Loucy (cell line): ENCODE measurements around the gene ATXN7L1.

Source experiments
- CTCF ChIP-seq: fragments of 200-600 bp; sonication (generic); conservative IDR thresholded peaks from 2 replicates; pipeline ENCODE4 v1.5.1; 2014; ENCODE audit warnings: mild to moderate bottlenecking, antibody characterized with exemption, low read length
- EZH2phosphoT487 ChIP-seq: fragments of 200-600 bp; IDR thresholded peaks from 2 replicates; pipeline ENCODE4 v1.6.1; 2018; ENCODE audit warnings: antibody characterized with exemption, mild to moderate bottlenecking, moderate library complexity, borderline replicate concordance

GRCh38 chr7:105728028-105728427 is 148.4 kb downstream of the ATXN7L1 start:
- TF ChIP-seq CTCF (no peak), EZH2phosphoT487 (no peak)
